ENCODE results near the gene MMP24.
"Not testable (repeated sequence)": the region's sequence is repeated elsewhere in the genome, so short reads cannot be mapped to it uniquely, and the experiment has no call there.

MMP24 gene

GRCh38 chr20:35226126-35226883 lies at the start of gene MMP24:
Gene MMP24, plus strand, starts transcription at chr20:35226690. Its CDS starts 49 bp downstream, at chr20:35226739.
- no peak for DNase-seq

- DNase-seq: no peak
These were observed 46.9 kb upstream of the MMP24 start for GRCh38 chr20:35179292-35180212.

DNA sequence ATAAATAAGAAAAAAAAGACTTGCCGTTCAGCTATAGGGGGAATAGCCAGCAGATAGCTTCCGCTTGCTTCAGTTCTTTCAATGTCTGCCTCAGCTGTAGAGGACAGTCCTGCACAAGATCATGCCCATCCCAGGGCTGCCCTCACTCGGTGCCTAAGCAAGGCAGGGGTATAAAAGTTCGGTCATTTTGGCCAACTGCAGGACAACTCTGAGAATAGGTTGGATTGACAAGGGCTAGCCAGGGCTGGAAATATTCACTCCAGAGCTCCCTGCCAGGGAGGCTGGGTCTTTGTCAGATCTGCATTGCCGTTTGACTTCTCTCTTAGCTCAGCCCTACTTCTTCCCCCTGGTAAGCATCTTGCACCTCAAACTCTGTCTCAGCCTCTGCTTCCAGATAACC lies 46.2 kb upstream of the MMP24 start:
- no peak for DNase-seq

DNA sequence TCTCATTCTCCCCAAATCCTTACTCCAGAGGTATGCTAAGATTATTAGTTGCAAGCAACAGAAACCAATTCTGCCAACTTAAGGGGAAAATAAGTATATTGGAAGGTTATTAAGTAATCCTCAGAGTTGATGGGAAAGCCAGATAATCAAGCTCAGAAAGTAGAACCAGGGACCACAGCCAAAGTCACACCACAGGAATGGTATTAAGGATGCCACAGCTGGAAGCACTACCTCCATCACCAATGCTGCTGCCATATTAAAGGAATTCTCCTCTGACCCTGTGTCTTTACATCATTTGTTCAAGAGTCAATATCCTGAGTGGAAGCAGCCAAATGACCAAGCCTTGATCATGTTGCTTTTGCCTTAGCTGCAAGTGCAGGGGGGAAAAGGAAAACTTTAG lies 44.8 kb upstream of the MMP24 start:
- DNase-seq: no peak

- DNase-seq: not testable (repeated sequence)
These were observed 39.7 kb upstream of the MMP24 start for GRCh38 chr20:35186691-35187289.

- DNase-seq: no peak
These were observed 38.8 kb upstream of the MMP24 start for GRCh38 chr20:35187584-35188190.

DNA sequence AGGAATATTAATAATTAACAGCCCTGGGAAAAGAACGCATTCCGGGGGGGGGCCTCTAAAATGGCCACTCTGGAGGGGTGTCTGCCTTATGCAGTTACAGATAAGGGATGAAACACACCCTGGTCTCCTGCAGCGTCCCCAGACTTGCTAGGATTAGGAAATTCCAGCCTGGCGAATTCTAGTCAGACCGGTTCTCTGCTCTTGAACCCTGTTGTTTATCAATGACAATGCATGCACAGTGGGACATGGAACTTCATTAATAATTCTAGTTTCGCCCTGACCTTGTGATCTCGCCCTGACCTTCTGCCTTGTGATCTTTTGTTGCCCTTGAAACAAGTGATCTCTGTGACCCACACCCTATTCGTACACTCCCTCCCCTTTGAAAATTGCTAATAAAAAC lies 37.3 kb upstream of the MMP24 start:
- not testable (repeated sequence) for DNase-seq

DNA sequence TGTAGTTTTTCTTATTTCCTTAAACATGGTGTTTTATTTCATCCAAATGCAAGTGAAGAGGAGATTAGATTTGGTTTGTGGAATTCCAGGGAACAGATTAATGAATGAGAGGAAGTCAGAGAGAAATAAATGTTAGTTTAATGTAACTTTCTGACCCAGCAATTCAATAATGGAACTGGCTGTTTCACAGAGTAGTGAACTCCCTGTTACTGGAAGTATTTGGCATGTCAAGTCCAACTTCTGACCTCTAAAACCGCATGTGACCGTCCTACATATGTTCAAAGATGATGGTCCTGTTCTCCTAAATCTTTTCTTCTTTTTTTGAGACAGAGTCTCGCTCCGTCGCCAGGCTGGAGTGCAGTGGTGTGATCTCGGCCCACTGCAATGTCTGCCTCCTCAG lies 35.9 kb upstream of the MMP24 start:
- no peak for DNase-seq

DNA sequence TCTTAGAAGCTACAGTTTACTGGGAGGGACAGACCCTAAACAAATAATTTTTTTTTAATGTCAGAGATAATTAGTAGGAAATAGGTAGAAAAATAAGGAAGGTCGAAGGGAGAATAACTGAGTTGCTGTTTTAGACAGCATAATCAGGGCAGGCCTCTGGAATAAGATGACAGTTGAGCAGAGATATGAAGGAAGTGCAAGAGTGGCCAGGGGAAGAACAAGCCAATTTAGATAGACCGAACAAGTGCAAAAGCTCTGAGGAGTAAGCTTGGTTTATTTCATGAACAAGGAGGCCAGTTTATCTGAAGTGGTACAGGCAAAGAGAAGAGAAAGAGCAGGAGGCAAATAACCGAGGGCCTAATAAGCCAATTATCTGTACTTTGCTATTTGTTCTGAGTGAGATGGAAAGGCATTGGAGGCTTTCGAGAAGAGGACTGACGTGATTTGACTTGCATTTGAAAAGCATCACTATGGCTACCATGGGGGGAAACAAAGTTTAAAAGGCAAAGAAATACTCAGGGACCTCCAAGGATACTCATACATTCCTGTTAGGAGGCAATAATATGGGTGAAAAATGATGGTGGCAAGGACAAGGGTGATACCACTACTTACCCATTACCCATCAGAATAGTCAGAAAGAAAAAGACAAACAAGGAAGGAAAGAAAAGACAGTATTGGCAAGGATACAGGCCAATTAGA lies 34.9 kb upstream of the MMP24 start:
- DNase-seq: no peak

DNA sequence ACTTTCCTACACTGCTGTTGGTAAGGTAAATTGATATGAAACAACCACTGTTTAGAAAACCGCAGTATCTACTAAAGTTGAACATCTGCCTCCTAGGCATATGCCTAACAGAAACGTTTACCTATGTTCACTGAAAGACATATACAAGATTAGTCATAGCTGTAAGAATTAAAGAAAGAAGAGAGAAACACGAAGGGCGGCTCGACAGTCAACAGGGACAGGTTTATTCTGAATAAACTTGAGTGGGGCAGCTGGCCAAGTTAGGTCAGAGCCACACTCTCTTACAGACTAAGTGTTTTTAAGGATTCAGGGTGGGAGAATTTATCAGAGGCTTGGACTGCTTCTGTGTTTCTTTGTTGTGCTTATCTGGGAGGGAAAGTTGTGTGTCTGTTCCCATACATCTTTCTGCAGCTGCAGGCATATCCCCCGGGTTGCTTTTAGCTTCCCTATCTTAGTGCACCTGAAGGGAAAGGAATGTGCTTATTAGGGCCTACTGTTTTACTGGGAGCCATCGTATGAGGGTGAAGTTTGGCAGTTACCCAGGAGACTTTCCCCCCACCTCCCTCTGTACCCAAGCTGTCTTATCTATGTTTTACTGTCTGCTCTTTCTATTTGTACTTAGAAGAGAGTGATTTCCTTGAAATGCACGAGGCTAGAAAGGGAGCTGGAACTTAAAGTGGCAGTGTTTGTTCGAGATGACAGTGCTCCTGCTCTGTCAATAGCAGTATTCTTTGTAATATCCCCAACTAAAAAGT lies 34.2 kb upstream of the MMP24 start:
- DNase-seq: no peak

DNA sequence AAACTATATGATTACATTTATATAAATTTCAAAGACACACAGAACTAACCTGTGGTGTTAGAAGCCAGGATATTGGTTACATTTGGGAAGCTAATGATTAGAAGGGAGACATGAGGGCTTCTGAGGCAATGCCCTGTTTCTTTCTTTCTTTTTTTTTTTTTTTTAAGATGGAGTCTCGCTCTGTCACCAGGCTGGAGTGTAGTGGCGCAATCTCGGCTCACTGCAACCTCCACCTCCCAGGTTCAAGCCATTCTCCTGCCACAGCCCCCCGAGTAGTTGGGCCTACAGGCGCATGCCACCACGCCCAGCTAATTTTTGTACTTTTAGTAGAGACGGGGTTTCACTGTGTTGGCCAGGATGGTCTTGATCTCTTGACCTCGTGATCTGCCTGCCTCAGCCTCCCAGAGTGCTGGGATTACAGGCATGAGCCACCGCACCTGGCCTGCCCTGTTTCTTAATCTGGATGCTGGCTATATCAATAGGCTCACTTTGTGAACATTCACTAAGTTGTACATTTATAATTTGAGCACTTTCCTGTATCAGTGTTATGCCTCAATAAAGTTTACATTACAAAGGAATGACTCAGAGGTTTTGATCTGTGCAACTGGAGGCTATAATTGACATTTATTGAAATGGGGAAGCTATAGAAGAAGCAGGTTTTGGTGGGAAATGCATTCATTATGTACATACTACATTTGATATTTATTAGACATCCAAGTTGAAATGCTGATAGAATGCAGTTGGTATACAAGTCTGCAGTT lies 33.3 kb upstream of the MMP24 start:
- not testable (repeated sequence) for DNase-seq

DNA sequence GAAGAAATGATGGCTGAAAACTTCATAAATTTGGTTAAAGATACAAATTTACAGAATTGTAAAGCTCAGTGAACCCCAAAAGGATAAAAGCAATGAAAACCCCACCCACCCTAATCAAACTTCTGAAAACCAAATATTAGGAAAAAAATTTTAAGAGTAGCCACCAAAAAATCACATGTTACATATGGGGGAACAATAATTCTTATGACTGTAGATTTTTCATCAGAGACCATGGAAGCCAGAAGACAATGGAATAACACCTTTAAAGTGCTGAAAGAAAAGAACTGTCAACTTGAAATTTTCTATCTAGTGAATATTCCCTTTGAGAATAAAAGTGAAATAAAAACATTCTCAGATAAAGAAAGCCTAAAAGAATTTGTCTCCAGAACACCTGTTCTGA lies 30.2 kb upstream of the MMP24 start:
- no peak for DNase-seq

- DNase-seq: no peak
These were observed 26.8 kb upstream of the MMP24 start for GRCh38 chr20:35199740-35200139.

- no peak for DNase-seq
These were observed 26.2 kb upstream of the MMP24 start for GRCh38 chr20:35200267-35200666.

GRCh38 chr20:35201467-35201866 lies 25.0 kb upstream of the MMP24 start:
- not testable (repeated sequence) for DNase-seq

- DNase-seq: no peak
These were observed 19.7 kb upstream of the MMP24 start for GRCh38 chr20:35206802-35207201.

DNA sequence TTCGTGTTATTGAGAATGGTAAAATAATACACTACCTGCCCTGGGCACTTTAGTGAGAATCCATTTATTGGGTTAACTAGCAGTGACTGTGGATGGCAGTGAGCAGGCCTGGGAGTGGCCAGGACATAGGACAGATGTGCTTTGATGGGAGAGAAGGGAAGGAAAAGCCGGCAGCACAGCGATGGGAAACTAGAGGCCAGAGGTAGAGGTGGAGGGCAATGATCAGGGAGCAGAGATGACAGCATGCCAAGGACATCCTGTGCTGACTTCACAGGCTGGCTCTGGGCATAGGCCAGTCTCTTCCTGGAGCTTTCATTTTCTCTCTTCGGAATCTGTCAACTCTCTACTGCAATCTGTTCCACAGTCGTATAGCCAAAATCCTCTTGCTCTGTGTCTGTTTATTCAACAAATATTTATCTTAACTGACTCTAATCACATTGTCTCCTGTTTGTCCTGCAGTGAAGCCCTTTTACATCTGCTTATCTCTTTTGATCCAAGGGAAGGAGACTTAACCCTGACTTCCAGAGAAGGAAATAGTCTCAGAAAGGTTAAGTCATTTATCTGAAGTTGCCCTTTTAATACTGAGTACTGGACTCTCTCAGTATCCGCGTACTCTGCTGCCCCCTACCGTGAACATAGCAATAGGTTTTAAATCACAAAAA lies 18.4 kb upstream of the MMP24 start:
- DNase-seq: peak; percentile 80

DNA sequence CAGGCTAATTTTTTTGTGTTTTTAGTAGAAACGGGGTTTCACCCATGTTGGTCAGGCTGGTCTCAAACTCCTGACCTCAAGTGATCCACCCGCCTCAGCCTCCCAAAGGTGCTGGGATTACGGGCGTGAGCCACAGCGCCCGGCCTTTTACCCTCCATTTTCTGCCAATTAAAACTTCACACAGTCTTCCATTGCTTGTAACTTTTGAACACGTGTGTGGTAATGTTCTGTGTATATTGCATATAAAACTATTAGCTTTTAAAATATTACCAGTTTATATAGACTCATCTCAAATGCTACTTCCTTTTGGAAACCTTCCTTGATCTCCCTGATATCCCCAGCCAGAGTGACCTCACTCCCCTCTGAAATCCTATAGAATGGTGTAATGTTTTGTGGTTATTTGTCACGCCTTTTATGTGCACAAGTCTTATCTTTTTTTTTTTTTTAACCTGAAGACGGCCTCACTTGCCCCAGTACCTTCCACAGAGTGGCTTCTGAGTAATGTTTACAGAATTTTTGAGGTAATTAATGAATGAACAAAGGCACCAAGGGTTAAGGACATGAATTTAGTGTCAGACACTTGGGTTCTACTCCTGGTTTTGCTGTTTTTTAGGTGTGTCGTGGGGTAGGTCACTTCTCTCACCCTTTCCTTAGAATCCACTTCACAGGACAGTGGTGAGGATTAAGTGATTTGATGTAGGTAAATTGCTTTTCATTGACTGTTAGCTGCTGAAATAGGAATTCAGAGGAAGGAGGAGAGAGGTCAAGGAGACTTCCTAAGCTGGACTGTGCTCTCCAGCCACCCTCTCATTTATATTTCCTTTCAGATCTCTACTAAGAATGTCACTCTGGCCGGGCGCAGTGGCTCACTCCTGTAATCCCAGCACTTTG lies 11.2 kb upstream of the MMP24 start:
- DNase-seq: no peak

DNA sequence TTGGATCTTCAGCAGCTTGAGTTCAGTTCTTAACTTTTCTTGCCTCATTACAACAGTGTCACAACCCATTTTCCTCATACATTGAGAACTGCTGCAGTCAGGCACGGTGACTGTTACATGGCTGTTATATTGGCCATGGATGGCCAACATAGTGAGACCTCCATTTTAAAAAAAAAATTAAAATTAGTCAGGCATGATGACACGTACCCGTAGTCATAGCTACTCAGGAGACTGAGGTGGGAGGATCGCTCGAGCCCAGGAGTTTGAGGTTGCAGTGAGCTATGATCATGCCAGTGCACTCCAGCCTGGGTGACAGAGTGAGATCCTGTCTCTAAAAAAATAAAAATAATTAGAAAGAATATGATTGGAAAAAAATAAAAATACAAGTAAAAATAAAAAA lies 9.9 kb upstream of the MMP24 start:
- no peak for DNase-seq

All from COR-L47 (cell line).